CD4-positive, alpha-beta memory T cell (primary cell): ENCODE measurements around the gene FKBP11. TPM values are rescaled to one million over a fixed set of nuclear protein-coding genes. Genes with fewer than 3 reads are reported as not detected.

Experiments used
- CTCF ChIA-PET: fragments of 350-600 bp; sonication (Branson Sonifier 250); formaldehyde crosslinking; loops from one replicate; lab custom pipeline; 2021; ENCODE audit warnings: inconsistent platforms; ENCODE audit not compliant: partially characterized antibody; lab: Charles Lee
- POLR2A ChIA-PET: fragments of 350-600 bp; sonication (Branson Sonifier 250); formaldehyde crosslinking; loops from one replicate; lab custom pipeline; 2021; ENCODE audit not compliant: partially characterized antibody; lab: Charles Lee
- DNase-seq, 5 donors: peaks; one replicate each; pipeline versions ENCODE4 v3.0.0 to v3.0.0-alpha.2; 2020 to 2022; ENCODE audit warnings: mixed read lengths in 1 of 5
- H3K27ac ChIP-seq: one replicate; pipeline ENCODE4 v1.7.0; 2013; ENCODE audit warnings: low read depth, low read length
- H3K27me3 ChIP-seq: 2 replicates; pipeline ENCODE4 v1.7.0; 2013; ENCODE audit warnings: mild to moderate bottlenecking, low read length, moderate library complexity; ENCODE audit not compliant: insufficient read depth
- H3K36me3 ChIP-seq: 2 replicates; pipeline ENCODE4 v1.7.0; 2013; ENCODE audit warnings: mild to moderate bottlenecking, low read length, moderate library complexity; ENCODE audit not compliant: insufficient read depth
- H3K4me1 ChIP-seq: 2 replicates; pipeline ENCODE4 v1.7.0; 2013; ENCODE audit warnings: mild to moderate bottlenecking, low read length, moderate library complexity; ENCODE audit not compliant: insufficient read depth
- H3K4me3 ChIP-seq, 2 donors: one replicate each; pipeline ENCODE4 v1.7.0; 2013; ENCODE audit warnings: low read length in 2 of 2, mild to moderate bottlenecking in 1 of 2
- H3K9me3 ChIP-seq, 2 donors: one replicate each; pipeline ENCODE4 v1.7.0; 2013; ENCODE audit warnings: low read length in 2 of 2, control low read depth in 1 of 2; ENCODE audit not compliant: control insufficient read depth in 1 of 2
- H3K27ac Mint-ChIP-seq, 7 donors: one replicate each; pipeline ENCODE4 v1.8.0; 2020 to 2021; ENCODE audit warnings: mixed read lengths in 7 of 7, mild to moderate bottlenecking in 6 of 7, inconsistent platforms in 3 of 7, moderate library complexity in 3 of 7
- H3K27me3 Mint-ChIP-seq, 2 donors: one replicate each; pipeline ENCODE4 v1.8.0; 2020 to 2021; ENCODE audit warnings: mixed read lengths in 2 of 2
- H3K36me3 Mint-ChIP-seq, 2 donors: one replicate each; pipeline ENCODE4 v1.8.0; 2020 to 2021; ENCODE audit warnings: mixed read lengths in 2 of 2, inconsistent platforms in 1 of 2, mild to moderate bottlenecking in 1 of 2
- H3K4me1 Mint-ChIP-seq, 4 donors: one replicate each; pipeline ENCODE4 v1.8.0; 2020 to 2021; ENCODE audit warnings: mixed read lengths in 4 of 4, mild to moderate bottlenecking in 1 of 4
- H3K4me3 Mint-ChIP-seq, 8 donors: one replicate each; pipeline ENCODE4 v1.8.0; 2020 to 2021; ENCODE audit warnings: mixed read lengths in 8 of 8, mild to moderate bottlenecking in 7 of 8, moderate library complexity in 6 of 8, inconsistent platforms in 3 of 8
- H3K9me3 Mint-ChIP-seq, 8 donors: one replicate each; pipeline ENCODE4 v1.8.0; 2020 to 2021; ENCODE audit warnings: mixed read lengths in 8 of 8, mild to moderate bottlenecking in 5 of 8, inconsistent platforms in 3 of 8, moderate library complexity in 1 of 8
- intact Hi-C: fragments of 100-400 bp; cut with micrococcal nuclease; formaldehyde crosslinking; loops from one replicate; pipeline ENCODE4 v1.15.1; 2023
- polyA plus RNA-seq, 2 donors: library from polyadenylated mRNA; unstranded; fragments of 300-500 nt; fragmentation: Illumina TruSeq; gene quantifications; one replicate each; pipeline ENCODE4 v1.2.3, GENCODE V29; 2021
- total RNA-seq, 2 experiments: library from RNA; stranded (reverse); gene quantifications; one replicate each; pipeline ENCODE4 v1.2.3, GENCODE V29; 2021

Gene FKBP11
- total and polyA plus RNA-seq, 4 experiments from 2014 or later: 77.7 to 238 (median 146) TPM

GRCh38 chr12:48966177-48966895 lies 41.0 kb upstream of the FKBP11 start:
- Mint-ChIP-seq H3K4me1 (peaks cover 7 to 24% (median 13%) of the 10 kb centered on the region in 4 donors), H3K9me3 (no peaks in the 10 kb centered on the region), H3K27me3 (peaks cover 6 to 8% of the 10 kb centered on the region in 2 donors), H3K4me3 (no peak overlapping the region), H3K36me3 (no peaks in the 10 kb centered on the region), H3K27ac (peak overlapping the region in 2 of 7 donors; percentile 1 to 86)
- POLR2A ChIA-PET: interaction anchor here (2.1 to 3.3 kb wide), 2 partner anchors 9 to 13 kb away, joined by 5 to 18 read pairs; partner anchors contain the start of gene ARF3
- intact Hi-C loops: no loop called here
- H3K9me3 ChIP-seq: no peaks in the 10 kb centered on the region
- H3K27ac ChIP-seq: no peak overlapping the region
- H3K4me3 ChIP-seq: no peak overlapping the region
- peaks cover 23% of the 10 kb centered on the region for H3K4me1 ChIP-seq
- no peak for DNase-seq
- peaks cover 8% of the 10 kb centered on the region for H3K27me3 ChIP-seq
- no peaks in the 10 kb centered on the region for H3K36me3 ChIP-seq
- CTCF ChIA-PET: interaction anchor here (0.9 to 5.9 kb wide), 5 partner anchors 9 to 75 kb away, joined by 3 to 55 read pairs (median 10); partner anchors contain the start of genes ARF3 and WNT1

- Mint-ChIP-seq H3K9me3 (no peaks in the 10 kb centered on the region), H3K27me3 (no peaks in the 10 kb centered on the region), H3K27ac (peak overlapping the region in 1 of 7 donors; percentile 26), H3K4me3 (no peak overlapping the region), H3K36me3 (no peaks in the 10 kb centered on the region), H3K4me1 (peaks cover 0 to 14% (median 4%) of the 10 kb centered on the region in 4 donors)
- Histone ChIP-seq H3K27me3 (no peaks in the 10 kb centered on the region), H3K27ac (no peak overlapping the region), H3K4me1 (peaks cover 14% of the 10 kb centered on the region), H3K36me3 (no peaks in the 10 kb centered on the region), H3K4me3 (no peak overlapping the region), H3K9me3 (no peaks in the 10 kb centered on the region)
- DNase-seq: no peak
- intact Hi-C loops: no loop called here
- CTCF ChIA-PET: interaction anchor here (2.9 to 5.9 kb wide), 3 partner anchors 8 to 22 kb away, joined by 10 to 55 read pairs (median 36); partner anchors contain the start of genes ARF3 and WNT1
- POLR2A ChIA-PET: interaction anchor here (2.1 kb wide), 1 partner anchor 14 kb away, joined by 5 read pairs; no protein-coding TSS in a partner anchor
These were observed 40.1 kb upstream of the FKBP11 start for GRCh38 chr12:48965298-48965838.

DNA sequence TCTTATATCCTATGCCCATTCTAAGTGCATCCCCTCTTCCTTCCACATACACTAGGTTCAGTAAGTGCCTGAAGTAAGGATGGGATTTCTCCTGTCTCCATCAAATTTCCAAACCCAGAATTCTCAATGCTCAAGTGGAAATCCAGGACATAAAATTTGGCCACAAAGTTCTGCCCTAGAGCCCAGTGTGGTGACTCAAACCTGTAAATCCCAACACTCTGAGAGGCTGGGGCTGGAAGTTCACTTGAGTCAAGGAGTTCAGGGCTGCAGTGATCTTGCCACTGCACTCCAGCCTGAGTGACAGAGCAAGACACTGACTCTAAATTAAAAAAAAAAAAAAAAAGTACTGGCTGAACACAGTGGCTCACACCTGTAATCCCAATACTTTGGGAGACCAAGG lies 36.5 kb upstream of the FKBP11 start:
- intact Hi-C loops: no loop called here
- Mint-ChIP-seq H3K27ac (no peak overlapping the region), H3K27me3 (peaks cover 1 to 2% of the 10 kb centered on the region in 2 donors), H3K9me3 (no peaks in the 10 kb centered on the region), H3K4me3 (no peak overlapping the region), H3K36me3 (peaks cover 0 to 6% of the 10 kb centered on the region in 2 donors), H3K4me1 (peaks cover 3 to 13% (median 7%) of the 10 kb centered on the region in 4 donors)
- Histone ChIP-seq H3K27me3 (no peaks in the 10 kb centered on the region), H3K4me3 (no peak overlapping the region), H3K9me3 (no peaks in the 10 kb centered on the region), H3K27ac (no peak overlapping the region), H3K4me1 (peaks cover 7% of the 10 kb centered on the region), H3K36me3 (no peaks in the 10 kb centered on the region)
- DNase-seq: no peak
- ChIA-PET POLR2A (no interaction called here), CTCF (interaction anchor here (1.5 to 6.6 kb wide), 2 partner anchors 17 to 26 kb away, joined by 3 to 72 read pairs; partner anchors contain the start of gene WNT1)

- no peaks in the 10 kb centered on the region for H3K36me3 ChIP-seq
- ChIA-PET CTCF (interaction anchor here (1.5 to 6.6 kb wide), 2 partner anchors 17 to 27 kb away, joined by 3 to 72 read pairs; partner anchors contain the start of gene WNT1), POLR2A (no interaction called here)
- peaks cover 10% of the 10 kb centered on the region for H3K4me1 ChIP-seq
- Mint-ChIP-seq H3K4me1 (peaks cover 6 to 17% (median 12%) of the 10 kb centered on the region in 4 donors), H3K27ac (peak overlapping the region in 1 of 7 donors; percentile 31), H3K9me3 (no peaks in the 10 kb centered on the region), H3K27me3 (peaks cover 1 to 2% of the 10 kb centered on the region in 2 donors), H3K36me3 (peaks cover 0 to 11% of the 10 kb centered on the region in 2 donors), H3K4me3 (no peak overlapping the region)
- no peak for DNase-seq
- intact Hi-C loops: no loop called here
- no peaks in the 10 kb centered on the region for H3K27me3 ChIP-seq
- H3K4me3 ChIP-seq: no peak overlapping the region
- H3K9me3 ChIP-seq: no peaks in the 10 kb centered on the region
- H3K27ac ChIP-seq: no peak overlapping the region
These were observed 36.0 kb upstream of the FKBP11 start for GRCh38 chr12:48961331-48961730.

DNA sequence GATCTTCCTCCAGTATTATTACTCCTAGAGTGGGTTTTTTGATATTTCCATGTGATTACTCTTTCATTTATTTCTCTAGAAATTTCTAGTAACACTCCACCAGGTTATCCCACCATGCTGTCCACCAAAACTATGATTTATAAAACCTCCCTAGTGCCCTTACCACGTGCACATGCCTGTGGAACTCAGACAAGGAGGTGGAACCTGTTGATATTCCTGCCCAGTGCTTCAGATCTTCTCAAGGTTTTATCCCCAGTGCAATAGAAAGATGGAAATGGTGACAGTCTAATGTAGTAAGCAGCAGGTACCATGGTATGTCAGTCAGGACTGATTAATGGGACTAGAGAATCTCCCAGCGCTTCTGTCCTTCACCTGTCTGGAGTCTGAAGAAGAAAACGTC lies 35.5 kb upstream of the FKBP11 start:
- Mint-ChIP-seq H3K27ac (peak overlapping the region in 1 of 7 donors; percentile 31), H3K4me3 (no peak overlapping the region), H3K4me1 (peaks cover 11 to 22% (median 17%) of the 10 kb centered on the region in 4 donors), H3K36me3 (peaks cover 0 to 12% of the 10 kb centered on the region in 2 donors), H3K9me3 (no peaks in the 10 kb centered on the region), H3K27me3 (peaks cover 1 to 2% of the 10 kb centered on the region in 2 donors)
- Histone ChIP-seq H3K4me3 (no peak overlapping the region), H3K4me1 (peaks cover 15% of the 10 kb centered on the region), H3K9me3 (no peaks in the 10 kb centered on the region), H3K27me3 (no peaks in the 10 kb centered on the region), H3K27ac (no peak overlapping the region), H3K36me3 (no peaks in the 10 kb centered on the region)
- intact Hi-C loops: no loop called here
- ChIA-PET CTCF (interaction anchor here (4.9 to 6.6 kb wide), 2 partner anchors 18 to 27 kb away, joined by 27 to 72 read pairs; partner anchors contain the start of gene WNT1), POLR2A (no interaction called here)
- DNase-seq: no peak

DNA sequence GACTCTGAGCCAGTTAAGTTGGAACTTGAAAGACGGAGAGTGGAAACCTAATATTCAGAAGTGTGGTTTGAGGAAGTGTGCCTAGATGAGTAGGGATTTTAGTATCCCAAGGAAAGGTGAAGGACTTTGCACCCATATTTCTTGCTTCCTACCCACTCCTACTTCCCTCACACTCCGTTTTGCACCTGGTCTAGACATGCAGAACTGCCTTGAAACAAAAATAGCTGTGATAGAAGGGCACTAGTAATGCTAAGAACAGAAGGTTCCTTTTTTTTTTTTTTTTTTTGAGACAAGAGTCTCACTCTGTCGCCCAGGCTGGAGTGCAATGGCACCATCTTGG lies 32.7 kb upstream of the FKBP11 start:
- DNase-seq: no peak
- Mint-ChIP-seq H3K4me3 (peak overlapping the region; percentile 92 to 98 (median 96)), H3K4me1 (peaks cover 25 to 48% (median 34%) of the 10 kb centered on the region in 4 donors), H3K36me3 (peaks cover 3 to 21% of the 10 kb centered on the region in 2 donors), H3K27ac (peak overlapping the region; percentile 91 to 97 (median 95)), H3K9me3 (peaks cover 0 to 3% (median 0%) of the 10 kb centered on the region in 8 donors), H3K27me3 (peaks cover 1 to 2% of the 10 kb centered on the region in 2 donors)
- ChIA-PET POLR2A (interaction anchor here (0.6 to 3.3 kb wide), 23 partner anchors 10 to 783 kb away, joined by 3 to 55 read pairs (median 5); partner anchors contain the start of genes DDX23, FKBP11, RND1 and TUBA1B), CTCF (interaction anchor here (0.7 to 6.6 kb wide), 17 partner anchors 8 to 987 kb away, joined by 3 to 72 read pairs (median 5); partner anchors contain the start of genes DDX23, TUBA1B and WNT1)
- H3K27ac ChIP-seq: peak overlapping the region; percentile 73
- H3K36me3 ChIP-seq: no peaks in the 10 kb centered on the region
- intact Hi-C loops: no loop called here
- H3K9me3 ChIP-seq: no peaks in the 10 kb centered on the region
- H3K4me1 ChIP-seq: peaks cover 34% of the 10 kb centered on the region
- peak overlapping the region in 1 of 2 donors; percentile 71 for H3K4me3 ChIP-seq
- H3K27me3 ChIP-seq: no peaks in the 10 kb centered on the region
